Sigmoid colon (tissue), 7 donors: ENCODE data around the gene PAX5. TPM values are rescaled to one million over a fixed set of nuclear protein-coding genes. Genes with fewer than 3 reads are reported as not detected.
A peak's percentile ranks its signal among the peaks of the same experiment; 100 is the strongest.

Experiments
- DNase-seq: peaks from one replicate; pipeline ENCODE4 v3.0.0-alpha.2; 2019
- H3K27ac ChIP-seq, 4 donors: fragments of 200-600 bp; sonication (generic); one replicate each; pipeline ENCODE4 v1.5.1; 2016 to 2019; ENCODE audit warnings: mild to moderate bottlenecking in 1 of 4
- H3K27me3 ChIP-seq, 3 donors: fragments of 200-600 bp; sonication (generic); one replicate each; pipeline ENCODE4 v1.5.1; 2019; ENCODE audit warnings: mild to moderate bottlenecking in 1 of 3
- H3K36me3 ChIP-seq, 4 donors: fragments of 200-600 bp; sonication (generic); one replicate each; pipeline ENCODE4 v1.5.1; 2016 to 2019
- H3K4me1 ChIP-seq, 4 donors: fragments of 200-600 bp; sonication (generic); one replicate each; pipeline ENCODE4 v1.5.1; 2017 to 2019
- H3K4me3 ChIP-seq, 4 donors: fragments of 200-600 bp; sonication (generic); one replicate each; pipeline ENCODE4 v1.5.1; 2017 to 2019; ENCODE audit warnings: mild to moderate bottlenecking in 2 of 4, moderate library complexity in 1 of 4
- H3K9me3 ChIP-seq, 4 donors: fragments of 200-600 bp in 3 of 4; sonication (generic) in 3 of 4; one replicate each; pipeline versions ENCODE4 v1.5.1 to v1.6.1; 2013 to 2019
- CTCF ChIP-seq, 4 experiments: fragments of 450-650 bp in 3 of 4; fragments of 200-600 bp in 1 of 4; IDR thresholded peaks; one replicate each; pipeline ENCODE4 v1.5.1; 2016 to 2019; ENCODE audit warnings: antibody characterized with exemption in 4 of 4, mild to moderate bottlenecking in 3 of 4, moderate library complexity in 2 of 4
- EP300 ChIP-seq, 4 donors: sonication (generic); formaldehyde crosslinking; IDR thresholded peaks; one replicate each; pipeline ENCODE4 v1.6.1; 2017; ENCODE audit warnings: antibody characterized with exemption in 4 of 4
- POLR2A ChIP-seq, 2 donors: fragments of 450-650 bp; IDR thresholded peaks; one replicate each; pipeline ENCODE4 v1.6.1; 2016; ENCODE audit warnings: antibody characterized with exemption in 2 of 2, mild to moderate bottlenecking in 2 of 2, moderate library complexity in 2 of 2
- POLR2AphosphoS5 ChIP-seq, 4 donors: sonication (generic); formaldehyde crosslinking; IDR thresholded peaks; one replicate each; pipeline ENCODE4 v1.6.1; 2017; ENCODE audit warnings: antibody characterized with exemption in 4 of 4
- WGBS, 2 donors: extraction: QIAGEN DNeasy Blood & Tissue Kit; methylation state at CpG; one replicate each; pipeline ENCODE4 v1.1.7; 2013; 5-methylcytosine and 5-hydroxymethylcytosine counted together
- intact Hi-C: fragments of 100-400 bp; cut with DNase I; formaldehyde crosslinking; loops from one replicate; pipeline ENCODE4 v1.15.1; 2023
- polyA plus RNA-seq, 3 donors: library from polyadenylated mRNA; stranded (reverse); fragments of 200-250 nt; gene quantifications; one replicate each; pipeline ENCODE4 v1.2.3, GENCODE V29; 2013
- total RNA-seq, 4 donors: library from RNA; depleted of rRNA; stranded (reverse); fragments of >200 nt; gene quantifications; one replicate each; pipeline ENCODE4 v1.1.0, GENCODE V29; 2016
- donor health status: healthy with polysubstance abuse.
- donor health status: Bipolar disorder and iron deficiency.
- donor health status: healthy.

The PAX5 gene
- total and polyA plus RNA-seq, 7 donors, result under 0.01 to 20.1 (median 0.23) TPM; not detected in 4

DNA sequence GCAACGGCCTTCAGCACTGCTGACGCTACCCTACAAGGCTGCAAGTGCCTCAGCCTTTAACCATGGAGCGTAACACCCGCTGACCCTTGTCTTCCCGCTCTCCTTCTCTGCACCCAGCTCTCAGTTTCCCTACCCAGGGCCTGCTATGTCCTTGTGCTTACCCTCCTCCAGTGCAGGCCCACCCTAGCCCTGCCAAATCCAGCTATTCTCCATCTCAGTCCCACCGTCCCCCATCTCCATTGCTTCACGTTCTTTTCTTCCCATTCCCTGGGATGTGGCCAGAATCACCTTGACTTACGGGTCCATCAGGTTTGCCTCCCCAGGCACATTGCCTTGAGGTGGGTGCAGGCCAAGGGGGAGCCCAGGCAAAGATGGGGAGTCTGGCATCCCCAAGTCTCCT lies 91.2 kb downstream of the PAX5 start:
- DNase-seq, result peak; percentile 29
- no peak overlapping the region for H3K4me3 ChIP-seq
- H3K27ac ChIP-seq, result no peak overlapping the region
- peaks cover 0 to 25% (median 0%) of the 10 kb centered on the region in 3 donors for H3K27me3 ChIP-seq
- WGBS, 2 donors, result 88 to 90% methylated on average over 8 of the region's 8 CpGs
- no peaks in the 10 kb centered on the region for H3K36me3 ChIP-seq
- TF ChIP-seq EP300 (IDR thresholded peaks at IDR 0.05), result no peak
- TF ChIP-seq CTCF (IDR thresholded peaks at IDR 0.05), result no peak
- no peak for TF ChIP-seq POLR2AphosphoS5 (IDR thresholded peaks at IDR 0.05)
- TF ChIP-seq POLR2A (IDR thresholded peaks at IDR 0.05), result no peak
- no peaks in the 10 kb centered on the region for H3K9me3 ChIP-seq
- no peaks in the 10 kb centered on the region for H3K4me1 ChIP-seq
- intact Hi-C loops, result no loop called here

DNA sequence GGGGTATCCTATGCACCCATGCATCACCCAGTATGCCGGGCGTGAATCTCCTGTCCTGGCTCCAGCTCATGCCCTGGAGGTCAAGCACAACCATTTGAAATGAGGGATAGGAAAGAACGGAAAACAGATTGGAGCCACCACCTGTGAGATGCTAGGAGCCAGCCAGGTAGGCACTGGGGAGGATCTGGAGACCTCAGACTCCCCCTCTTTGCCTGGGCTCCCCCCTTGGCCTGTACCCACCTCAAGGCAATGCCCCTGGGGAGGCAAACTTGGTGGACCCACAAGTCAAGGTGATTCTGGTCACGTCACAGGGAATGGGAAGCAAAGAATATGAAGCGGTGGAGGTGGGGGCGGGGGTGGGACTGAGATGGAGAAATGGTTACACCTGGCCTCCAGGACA lies 92.6 kb downstream of the PAX5 start:
- Histone ChIP-seq H3K27me3 (peaks cover 0 to 21% (median 0%) of the 10 kb centered on the region in 3 donors), H3K4me1 (no peaks in the 10 kb centered on the region), H3K27ac (no peak overlapping the region), H3K4me3 (no peak overlapping the region), H3K36me3 (no peaks in the 10 kb centered on the region), H3K9me3 (no peaks in the 10 kb centered on the region)
- DNase-seq, result no peak
- 88 to 96% methylated on average over 6 of the region's 6 CpGs for WGBS, 2 donors
- intact Hi-C loops, result no loop called here
- TF ChIP-seq EP300 (IDR thresholded peaks at IDR 0.05), result no peak
- TF ChIP-seq POLR2AphosphoS5 (IDR thresholded peaks at IDR 0.05), result no peak
- TF ChIP-seq POLR2A (IDR thresholded peaks at IDR 0.05), result no peak

DNA sequence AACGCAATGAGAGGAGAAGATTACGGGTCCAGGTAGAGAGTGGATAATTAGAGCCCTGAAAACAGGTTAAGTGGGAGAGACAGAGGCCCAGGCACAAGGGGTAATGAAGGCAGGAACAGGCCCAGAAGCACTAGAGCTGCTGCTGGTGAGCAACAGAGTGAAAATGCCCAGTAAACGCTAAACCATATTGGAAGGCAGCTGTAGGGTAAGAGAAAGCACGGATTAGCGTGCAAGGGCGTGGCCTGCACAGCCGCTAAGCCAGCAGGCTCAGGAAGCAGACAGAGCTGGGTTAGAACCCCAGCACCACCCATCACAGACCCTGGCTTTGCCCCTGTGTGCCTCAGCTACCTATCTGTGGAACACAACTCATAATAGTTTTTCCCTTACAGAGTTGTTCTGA lies 93.2 kb downstream of the PAX5 start:
- no peak overlapping the region for H3K4me3 ChIP-seq
- WGBS, 2 donors, result 54 to 83% methylated on average over 7 of the region's 7 CpGs
- no peak for DNase-seq

GRCh38 chr9:36940500-36940853 lies 93.6 kb downstream of the PAX5 start:
- TF ChIP-seq EP300 (IDR thresholded peaks at IDR 0.05), result no peak
- Histone ChIP-seq H3K9me3 (no peaks in the 10 kb centered on the region), H3K4me1 (no peaks in the 10 kb centered on the region), H3K27me3 (peaks cover 0 to 21% (median 0%) of the 10 kb centered on the region in 3 donors), H3K27ac (no peak overlapping the region), H3K4me3 (no peak overlapping the region), H3K36me3 (no peaks in the 10 kb centered on the region)
- 62 to 77% methylated on average over 7 of the region's 7 CpGs for WGBS, 2 donors
- no peak for DNase-seq
- intact Hi-C loops, result no loop called here

More for the DNA sequence above, 93.2 kb downstream of the PAX5 start:
- no peak for TF ChIP-seq POLR2A (IDR thresholded peaks at IDR 0.05)
- TF ChIP-seq EP300 (IDR thresholded peaks at IDR 0.05), result no peak
- TF ChIP-seq CTCF (IDR thresholded peaks at IDR 0.05), result no peak
- TF ChIP-seq POLR2AphosphoS5 (IDR thresholded peaks at IDR 0.05), result no peak
- Histone ChIP-seq H3K36me3 (no peaks in the 10 kb centered on the region), H3K9me3 (no peaks in the 10 kb centered on the region), H3K27ac (no peak overlapping the region), H3K4me1 (no peaks in the 10 kb centered on the region), H3K27me3 (peaks cover 0 to 21% (median 0%) of the 10 kb centered on the region in 3 donors)
- intact Hi-C loops, result no loop called here

GRCh38 chr9:36939655-36940499 lies 94.2 kb downstream of the PAX5 start:
- H3K4me1 ChIP-seq, result no peaks in the 10 kb centered on the region
- H3K36me3 ChIP-seq, result no peaks in the 10 kb centered on the region
- TF ChIP-seq EP300 (IDR thresholded peaks at IDR 0.05) (no peak), POLR2A (IDR thresholded peaks at IDR 0.05) (no peak), POLR2AphosphoS5 (IDR thresholded peaks at IDR 0.05) (no peak), CTCF (IDR thresholded peaks at IDR 0.05) (no peak)
- no peak overlapping the region for H3K4me3 ChIP-seq
- peaks cover 0 to 21% (median 0%) of the 10 kb centered on the region in 3 donors for H3K27me3 ChIP-seq
- intact Hi-C loops, result no loop called here
- no peaks in the 10 kb centered on the region for H3K9me3 ChIP-seq
- no peak overlapping the region for H3K27ac ChIP-seq
- no peak for DNase-seq
- 64 to 70% methylated on average over 28 of the region's 28 CpGs for WGBS, 2 donors
